ENCODE data around the gene FAM131C.
A peak's percentile ranks its signal among the peaks of the same experiment; 100 is the strongest.

The FAM131C gene

GRCh38 chr1:16015960-16016901, 57.2 kb downstream of the FAM131C start:
- peak in 1 of 14 donors; percentile 57 for DNase-seq

- no peak for DNase-seq
Observed at GRCh38 chr1:16015491-16015890, 58.0 kb downstream of the FAM131C start.

GRCh38 chr1:16014509-16015482, 58.7 kb downstream of the FAM131C start:
- peak in 1 of 14 donors; percentile 57 for DNase-seq

GRCh38 chr1:16013908-16014258, 59.6 kb downstream of the FAM131C start:
- no peak for DNase-seq

- DNase-seq: peak in 2 of 14 donors; percentile 20 to 64
Observed at GRCh38 chr1:16013220-16013907, 60.1 kb downstream of the FAM131C start.

- DNase-seq: peak in 4 of 14 donors; percentile 9 to 64 (median 14)
Observed at GRCh38 chr1:16012590-16013219, 60.7 kb downstream of the FAM131C start.

- DNase-seq: no peak
Observed at GRCh38 chr1:16011936-16012589, 61.4 kb downstream of the FAM131C start.

- no peak for DNase-seq
Observed at GRCh38 chr1:16010837-16011236, 62.6 kb downstream of the FAM131C start.

GRCh38 chr1:16009678-16010077, 63.8 kb downstream of the FAM131C start:
- DNase-seq: no peak

- DNase-seq: peak in 11 of 14 donors; percentile 6 to 86 (median 54)
Observed at GRCh38 chr1:16009030-16009460, 64.4 kb downstream of the FAM131C start.
